NCI-H146 (cell line): ENCODE measurements around the gene AFF1.
A peak's percentile ranks its signal among the peaks of the same experiment; 100 is the strongest.
"Not testable (repeated sequence)": the region's sequence is repeated elsewhere in the genome, so short reads cannot be mapped to it uniquely, and the experiment has no call there.

Source experiments
- DNase-seq: peaks from one replicate; lab custom pipeline; 2025; lab: John Stamatoyannopoulos, UW

AFF1 gene

GRCh38 chr4:87081826-87082225, 147.0 kb downstream of the AFF1 start:
- DNase-seq, result no peak

GRCh38 chr4:87085732-87086131, 150.9 kb downstream of the AFF1 start:
- DNase-seq, result not testable (repeated sequence)

- no peak for DNase-seq
Measured at GRCh38 chr4:87086143-87086805, 151.5 kb downstream of the AFF1 start.

- DNase-seq, result no peak
Measured at GRCh38 chr4:87087015-87087414, 152.2 kb downstream of the AFF1 start.

- DNase-seq, result no peak
Measured at GRCh38 chr4:87087420-87087819, 152.6 kb downstream of the AFF1 start.

GRCh38 chr4:87088186-87088585, 153.4 kb downstream of the AFF1 start:
- DNase-seq, result no peak

GRCh38 chr4:87089368-87089767, 154.6 kb downstream of the AFF1 start:
- DNase-seq, result no peak

GRCh38 chr4:87090305-87090704, 155.5 kb downstream of the AFF1 start:
- DNase-seq, result no peak

GRCh38 chr4:87092389-87093141, 157.8 kb downstream of the AFF1 start:
- DNase-seq, result no peak

GRCh38 chr4:87093443-87094123, 158.8 kb downstream of the AFF1 start:
- DNase-seq, result peak; percentile 21

- no peak for DNase-seq
Measured at GRCh38 chr4:87097075-87097474, 162.3 kb downstream of the AFF1 start.

- DNase-seq, result no peak
Measured at GRCh38 chr4:87100168-87100567, 165.4 kb downstream of the AFF1 start.

- no peak for DNase-seq
Measured at GRCh38 chr4:87101543-87102199, 166.9 kb downstream of the AFF1 start.

- no peak for DNase-seq
Measured at GRCh38 chr4:87103086-87103485, 168.3 kb downstream of the AFF1 start.

GRCh38 chr4:87103691-87104187, 168.9 kb downstream of the AFF1 start:
- DNase-seq, result no peak

- DNase-seq, result no peak
Measured at GRCh38 chr4:87105101-87105845, 170.5 kb downstream of the AFF1 start.

- DNase-seq, result no peak
Measured at GRCh38 chr4:87108142-87108546, 173.3 kb downstream of the AFF1 start.

- no peak for DNase-seq
Measured at GRCh38 chr4:87109121-87109520, 174.3 kb downstream of the AFF1 start.

- DNase-seq, result no peak
Measured at GRCh38 chr4:87109945-87110344, 175.1 kb downstream of the AFF1 start.

- no peak for DNase-seq
Measured at GRCh38 chr4:87112063-87112462, 177.3 kb downstream of the AFF1 start.

GRCh38 chr4:87114245-87115062, 179.6 kb downstream of the AFF1 start:
- DNase-seq, result peak; percentile 10
